H9 (cell line): ENCODE results near the gene USP9X. TPM values are rescaled to one million over a fixed set of nuclear protein-coding genes. Genes with fewer than 3 reads are reported as not detected.

Source experiments
- DNase-seq: peaks from one replicate; pipeline ENCODE4 v3.0.0-alpha.2; 2017
- H2AFZ ChIP-seq: one replicate; pipeline ENCODE4 v1.6.1; 2013; ENCODE audit warnings: mild to moderate bottlenecking, low read length, control low read depth, moderate library complexity
- H2AK5ac ChIP-seq: 2 replicates; pipeline ENCODE4 v1.6.1; 2013; ENCODE audit warnings: low read length, control low read depth, mixed read lengths; ENCODE audit not compliant: insufficient read length
- H2BK120ac ChIP-seq: one replicate; pipeline ENCODE4 v1.6.1; 2013; ENCODE audit warnings: low read depth, mild to moderate bottlenecking, low read length, control low read depth, inconsistent platforms; ENCODE audit not compliant: poor library complexity, severe bottlenecking
- H2BK12ac ChIP-seq: 2 replicates; pipeline ENCODE4 v1.6.1; 2013; ENCODE audit warnings: low read length, control low read depth, mixed read lengths, low read depth; ENCODE audit not compliant: insufficient read length
- H2BK15ac ChIP-seq: 2 replicates; pipeline ENCODE4 v1.6.1; 2013; ENCODE audit warnings: low read depth, low read length, control low read depth
- H2BK20ac ChIP-seq: one replicate; pipeline ENCODE4 v1.6.1; 2013; ENCODE audit warnings: low read depth, mild to moderate bottlenecking, low read length, control low read depth, inconsistent platforms; ENCODE audit not compliant: poor library complexity, severe bottlenecking
- H2BK5ac ChIP-seq: 2 replicates; pipeline ENCODE4 v1.6.1; 2013; ENCODE audit warnings: low read length, control low read depth, mixed read lengths; ENCODE audit not compliant: insufficient read length
- H3K14ac ChIP-seq: 2 replicates; pipeline ENCODE4 v1.6.1; 2013; ENCODE audit warnings: low read length, control low read depth; ENCODE audit not compliant: insufficient read depth
- H3K18ac ChIP-seq: 2 replicates; pipeline ENCODE4 v1.6.1; 2013; ENCODE audit warnings: low read depth, mild to moderate bottlenecking, mixed read lengths, low read length, control low read depth; ENCODE audit not compliant: insufficient read length
- H3K23ac ChIP-seq: 2 replicates; pipeline ENCODE4 v1.6.1; 2013; ENCODE audit warnings: low read length, control low read depth, mixed read lengths, low read depth; ENCODE audit not compliant: insufficient read length
- H3K23me2 ChIP-seq: 2 replicates; pipeline ENCODE4 v1.6.1; 2013; ENCODE audit warnings: low read depth, mild to moderate bottlenecking, mixed read lengths, low read length, control low read depth; ENCODE audit not compliant: insufficient read length, poor library complexity, severe bottlenecking
- H3K27ac ChIP-seq: 2 replicates; pipeline ENCODE4 v1.5.1; 2013; ENCODE audit warnings: low read length, control low read depth, mixed read lengths, low read depth; ENCODE audit not compliant: insufficient read length
- H3K27me3 ChIP-seq: 2 replicates; pipeline ENCODE4 v1.6.1; 2013; ENCODE audit warnings: low read length, control low read depth, inconsistent platforms; ENCODE audit not compliant: insufficient read depth
- H3K4ac ChIP-seq: 2 replicates; pipeline ENCODE4 v1.6.1; 2013; ENCODE audit warnings: low read depth, mild to moderate bottlenecking, control low read depth, inconsistent platforms, low read length, moderate library complexity
- H3K4me1 ChIP-seq: 2 replicates; pipeline ENCODE4 v1.6.1; 2013; ENCODE audit warnings: low read length, control low read depth, inconsistent platforms; ENCODE audit not compliant: insufficient read depth
- H3K4me2 ChIP-seq: 2 replicates; pipeline ENCODE4 v1.6.1; 2013; ENCODE audit warnings: low read length, control low read depth, mixed read lengths; ENCODE audit not compliant: insufficient read length, insufficient read depth
- H3K56ac ChIP-seq: 2 replicates; pipeline ENCODE4 v1.6.1; 2013; ENCODE audit warnings: low read depth, mild to moderate bottlenecking, mixed read lengths, low read length, control low read depth; ENCODE audit not compliant: insufficient read length
- H3K79me1 ChIP-seq: 2 replicates; pipeline ENCODE4 v1.6.1; 2013; ENCODE audit warnings: low read depth, mild to moderate bottlenecking, moderate library complexity, low read length, control low read depth, inconsistent platforms; ENCODE audit not compliant: insufficient read depth, poor library complexity, severe bottlenecking
- H3K79me2 ChIP-seq: 2 replicates; pipeline ENCODE4 v1.6.1; 2013; ENCODE audit warnings: low read length, control low read depth, inconsistent platforms; ENCODE audit not compliant: insufficient read depth
- H3K9ac ChIP-seq: 2 replicates; pipeline ENCODE4 v1.6.1; 2013; ENCODE audit warnings: low read length, control low read depth, mixed read lengths; ENCODE audit not compliant: insufficient read length; ENCODE audit errors: extremely low read depth
- H3K9me3 ChIP-seq: one replicate; pipeline ENCODE4 v1.6.1; 2013; ENCODE audit warnings: low read depth, low read length, inconsistent platforms; ENCODE audit not compliant: control insufficient read depth
- H3T11ph ChIP-seq: one replicate; pipeline ENCODE4 v1.6.1; 2013; ENCODE audit warnings: mild to moderate bottlenecking, low read length, control low read depth, inconsistent platforms
- H4K20me1 ChIP-seq: one replicate; pipeline ENCODE4 v1.6.1; 2013; ENCODE audit not compliant: control insufficient read depth, insufficient read length, insufficient read depth
- H4K5ac ChIP-seq: 2 replicates; pipeline ENCODE4 v1.6.1; 2013; ENCODE audit warnings: low read depth, mild to moderate bottlenecking, mixed read lengths, low read length, control low read depth; ENCODE audit not compliant: insufficient read length
- H4K8ac ChIP-seq: replicated peaks from 2 replicates; pipeline ENCODE4 v1.6.1; 2013; ENCODE audit warnings: low read length, control low read depth, mixed read lengths, low read depth; ENCODE audit not compliant: insufficient read length
- H4K91ac ChIP-seq: 2 replicates; pipeline ENCODE4 v1.6.1; 2013; ENCODE audit warnings: low read depth, mild to moderate bottlenecking, moderate library complexity, mixed read lengths, low read length, control low read depth; ENCODE audit not compliant: insufficient read length
- H3K27ac Mint-ChIP-seq, 3 experiments: 2 replicates in 2 of 3; 3 replicates in 1 of 3; pipeline ENCODE4 v1.8.0; 2020 to 2021; ENCODE audit warnings: mixed read lengths in 3 of 3, mild to moderate bottlenecking in 1 of 3, moderate library complexity in 1 of 3
- H3K27me3 Mint-ChIP-seq: 2 replicates; pipeline ENCODE4 v1.8.0; 2021; ENCODE audit warnings: low read depth, mild to moderate bottlenecking, moderate library complexity, mixed read lengths
- H3K36me3 Mint-ChIP-seq, 3 experiments: 2 replicates in 2 of 3; 3 replicates in 1 of 3; pipeline ENCODE4 v1.8.0; 2020 to 2021; ENCODE audit warnings: low read depth in 3 of 3, mixed read lengths in 3 of 3; ENCODE audit not compliant: insufficient read depth in 1 of 3
- H3K4me1 Mint-ChIP-seq, 2 experiments: 2 replicates each; pipeline ENCODE4 v1.8.0; 2020; ENCODE audit warnings: mixed read lengths in 2 of 2
- H3K4me3 Mint-ChIP-seq, 2 experiments: 2 replicates in 1 of 2; 3 replicates in 1 of 2; pipeline ENCODE4 v1.8.0; 2020 to 2021; ENCODE audit warnings: mild to moderate bottlenecking in 2 of 2, mixed read lengths in 2 of 2, moderate library complexity in 1 of 2
- H3K9me3 Mint-ChIP-seq, 2 experiments: 2 replicates in 1 of 2; 3 replicates in 1 of 2; pipeline ENCODE4 v1.8.0; 2020; ENCODE audit warnings: mild to moderate bottlenecking in 2 of 2, mixed read lengths in 2 of 2, moderate library complexity in 1 of 2
- WGBS: extraction: QIAGEN DNeasy Blood & Tissue Kit; methylation state at CpG from one replicate; pipeline ENCODE4 v1.1.7; 2013; ENCODE audit warnings: missing lambda C conversion rate, low lambda C conversion rate, mixed read lengths; ENCODE audit not compliant: insufficient read length; ENCODE audit errors: extremely low coverage; 5-methylcytosine and 5-hydroxymethylcytosine counted together
- total RNA-seq: library from RNA; stranded (reverse); gene quantifications from 2 replicates; pipeline ENCODE4 v1.2.1, GENCODE V29; 2021
- TF ChIP-seq, protein P1 (sequence below): fragments of 200-600 bp; sonication (generic); conservative IDR thresholded peaks from 3 replicates; pipeline ENCODE4 v1.8.0; 2021; ENCODE audit warnings: antibody characterized with exemption, mild to moderate bottlenecking

USP9X gene
- total RNA-seq, 1 experiment from 2014 or later = 284 TPM

DNA sequence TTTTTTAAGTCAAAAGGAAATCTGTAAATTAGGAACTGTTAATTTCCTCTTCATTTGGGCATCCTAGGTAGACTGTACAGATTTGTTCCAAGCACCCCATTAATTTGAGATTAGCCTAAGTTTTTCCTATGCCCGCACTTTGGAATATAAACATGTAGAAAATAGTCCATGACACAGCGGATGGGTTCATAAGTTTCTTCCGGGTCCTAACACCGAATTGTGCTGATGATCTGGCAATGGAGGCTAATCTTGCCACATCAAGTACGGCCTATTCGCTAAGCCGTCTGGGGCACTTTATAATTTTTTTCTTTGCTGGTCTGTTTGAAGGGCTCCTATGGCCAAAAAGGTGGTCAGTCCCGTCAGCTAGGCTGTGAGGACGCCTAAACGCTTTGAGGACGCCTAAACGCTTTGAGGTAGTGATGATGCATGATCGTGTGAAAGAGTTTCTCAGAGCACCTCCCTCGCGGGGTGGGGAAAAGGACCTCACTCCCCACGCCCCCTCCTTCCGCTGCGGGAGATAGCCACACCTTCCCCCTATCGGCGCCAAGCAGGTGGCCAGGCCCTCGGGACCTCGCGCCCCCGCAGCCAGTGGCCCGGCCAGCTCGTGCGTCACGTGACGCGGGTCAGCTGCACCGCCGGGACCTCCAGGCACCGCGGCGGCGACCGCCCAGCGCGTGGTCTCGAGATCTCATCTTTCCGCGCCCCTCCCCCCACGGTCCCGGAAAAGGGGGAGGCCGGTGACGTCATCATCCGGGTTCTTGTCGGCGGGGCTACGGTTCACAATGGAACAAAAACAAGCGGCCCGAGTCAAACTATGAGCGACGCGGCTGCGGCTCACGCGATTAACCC lies 977 bp upstream of the USP9X start:
- peak overlapping the region; percentile 99 for H3K27ac ChIP-seq
- peak overlapping the region; percentile 99 for H3K18ac ChIP-seq
- Mint-ChIP-seq H3K4me3 (peak overlapping the region; percentile 86 to 87), H3K27me3 (no peaks in the 10 kb centered on the region), H3K27ac (peak overlapping the region; percentile 100), H3K36me3 (peaks cover 19 to 28% (median 28%) of the 10 kb centered on the region in 3 experiments), H3K9me3 (peaks cover 52 to 60% of the 10 kb centered on the region in 2 experiments), H3K4me1 (peaks cover 10 to 12% of the 10 kb centered on the region in 2 experiments)
- H3K23ac ChIP-seq = no peak overlapping the region
- peak overlapping the region; percentile 82 for H3K4me2 ChIP-seq
- no peak overlapping the region for H2BK15ac ChIP-seq
- peak overlapping the region; percentile 96 for H2BK5ac ChIP-seq
- peak; percentile 99 for DNase-seq
- peak overlapping the region; percentile 70; the same call in 1 of the 2 replicates for H3K4ac ChIP-seq
- H2BK12ac ChIP-seq = peak overlapping the region; percentile 83
- no peaks in the 10 kb centered on the region for H3K27me3 ChIP-seq
- peak overlapping the region; percentile 98 for H3K14ac ChIP-seq
- H3K56ac ChIP-seq = peak overlapping the region; percentile 92
- no peaks in the 10 kb centered on the region for H3K9me3 ChIP-seq
- peak overlapping the region; percentile 97 for H4K8ac ChIP-seq
- TF ChIP-seq, protein P1, sequence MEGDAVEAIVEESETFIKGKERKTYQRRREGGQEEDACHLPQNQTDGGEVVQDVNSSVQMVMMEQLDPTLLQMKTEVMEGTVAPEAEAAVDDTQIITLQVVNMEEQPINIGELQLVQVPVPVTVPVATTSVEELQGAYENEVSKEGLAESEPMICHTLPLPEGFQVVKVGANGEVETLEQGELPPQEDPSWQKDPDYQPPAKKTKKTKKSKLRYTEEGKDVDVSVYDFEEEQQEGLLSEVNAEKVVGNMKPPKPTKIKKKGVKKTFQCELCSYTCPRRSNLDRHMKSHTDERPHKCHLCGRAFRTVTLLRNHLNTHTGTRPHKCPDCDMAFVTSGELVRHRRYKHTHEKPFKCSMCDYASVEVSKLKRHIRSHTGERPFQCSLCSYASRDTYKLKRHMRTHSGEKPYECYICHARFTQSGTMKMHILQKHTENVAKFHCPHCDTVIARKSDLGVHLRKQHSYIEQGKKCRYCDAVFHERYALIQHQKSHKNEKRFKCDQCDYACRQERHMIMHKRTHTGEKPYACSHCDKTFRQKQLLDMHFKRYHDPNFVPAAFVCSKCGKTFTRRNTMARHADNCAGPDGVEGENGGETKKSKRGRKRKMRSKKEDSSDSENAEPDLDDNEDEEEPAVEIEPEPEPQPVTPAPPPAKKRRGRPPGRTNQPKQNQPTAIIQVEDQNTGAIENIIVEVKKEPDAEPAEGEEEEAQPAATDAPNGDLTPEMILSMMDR = no peak
- H3K4me1 ChIP-seq = no peaks in the 10 kb centered on the region; the same call in 1 of the 2 replicates
- peak overlapping the region; percentile 96 for H3K9ac ChIP-seq
- no peak overlapping the region for H3T11ph ChIP-seq
- peaks cover 4% of the 10 kb centered on the region for H3K23me2 ChIP-seq
- H4K5ac ChIP-seq = peak overlapping the region; percentile 98
- H2AFZ ChIP-seq = no peak overlapping the region
- no peaks in the 10 kb centered on the region for H3K79me1 ChIP-seq
- H3K79me2 ChIP-seq = peaks cover 39% of the 10 kb centered on the region
- WGBS = no CpG with 5 or more reads among the region's 58 CpGs
- no peak overlapping the region for H2AK5ac ChIP-seq
- H2BK120ac ChIP-seq = peak overlapping the region; percentile 52
- peak overlapping the region; percentile 93 for H4K91ac ChIP-seq
- no peaks in the 10 kb centered on the region for H4K20me1 ChIP-seq
- H2BK20ac ChIP-seq = no peak overlapping the region
